Liver (tissue), 3 donors: ENCODE measurements around the gene JMJD1C.

Experiments used
- ATF3 ChIP-seq: IDR thresholded peaks from 2 replicates; pipeline ENCODE4 v1.6.1; 2016; ENCODE audit warnings: antibody characterized with exemption
- CTCF ChIP-seq: fragments of 150-350 bp; IDR thresholded peaks from 2 replicates; pipeline ENCODE4 v1.5.1; 2017; ENCODE audit warnings: improper control_type of control experiment, low read depth, low read length; ENCODE audit not compliant: missing input control
- FOXA1 ChIP-seq: IDR thresholded peaks from 2 replicates; pipeline ENCODE4 v1.6.1; 2016; ENCODE audit warnings: antibody characterized with exemption
- GABPA ChIP-seq, 2 donors: IDR thresholded peaks in 1 of 2; conservative IDR thresholded peaks in 1 of 2; 2 replicates each; pipeline ENCODE4 v1.6.1; 2016; ENCODE audit warnings: antibody characterized with exemption in 2 of 2, mild to moderate bottlenecking in 1 of 2, moderate library complexity in 1 of 2
- JUND ChIP-seq, 2 donors: IDR thresholded peaks; 2 replicates each; pipeline ENCODE4 v1.6.1; 2016; ENCODE audit warnings: antibody characterized with exemption in 2 of 2
- MAX ChIP-seq: IDR thresholded peaks from 2 replicates; pipeline ENCODE4 v1.6.1; 2016; ENCODE audit warnings: antibody characterized with exemption
- NR2F2 ChIP-seq: IDR thresholded peaks from 2 replicates; pipeline ENCODE4 v1.6.1; 2016; ENCODE audit warnings: antibody characterized with exemption
- RAD21 ChIP-seq, 2 donors: IDR thresholded peaks; 2 replicates each; pipeline ENCODE4 v1.6.1; 2016; ENCODE audit warnings: antibody characterized with exemption in 2 of 2, mild to moderate bottlenecking in 2 of 2
- REST ChIP-seq: IDR thresholded peaks from 2 replicates; pipeline ENCODE4 v1.6.1; 2016; ENCODE audit warnings: antibody characterized with exemption, mild to moderate bottlenecking
- SP1 ChIP-seq: IDR thresholded peaks from 2 replicates; pipeline ENCODE4 v1.6.1; 2018; ENCODE audit warnings: antibody characterized with exemption, mild to moderate bottlenecking
- TAF1 ChIP-seq: conservative IDR thresholded peaks from 2 replicates; pipeline ENCODE4 v1.6.1; 2016; ENCODE audit warnings: antibody characterized with exemption, mild to moderate bottlenecking
- YY1 ChIP-seq: IDR thresholded peaks from 2 replicates; pipeline ENCODE4 v1.6.1; 2016; ENCODE audit warnings: antibody characterized with exemption, mild to moderate bottlenecking
- ZBTB33 ChIP-seq: IDR thresholded peaks from 2 replicates; pipeline ENCODE4 v1.6.1; 2016; ENCODE audit warnings: antibody characterized with exemption
- donor health status: healthy.
- donor health status: healthy.

- TF ChIP-seq CTCF (no peak), MAX (no peak), REST (no peak), JUND (IDR thresholded peaks at IDR 0.05) (no peak), RAD21 (IDR thresholded peaks at IDR 0.05) (no peak), ZBTB33 (no peak), TAF1 (no peak), YY1 (no peak), SP1 (no peak), GABPA (IDR thresholded peaks at IDR 0.05 in 1 of 2, conservative IDR thresholded peaks at IDR 0.05 in 1 of 2) (no peak), ATF3 (no peak), FOXA1 (no peak), NR2F2 (no peak)
Observed at GRCh38 chr10:63227207-63227895, 238.4 kb downstream of the JMJD1C start.
